Measurements from ENCODE around the gene RAB1A. TPM values are rescaled to one million over a fixed set of nuclear protein-coding genes. Genes with fewer than 3 reads are reported as not detected.

RAB1A gene
- total and polyA plus RNA-seq, 2 donors (not counting 1 experiment from before 2014, with no cell fraction given): 26.6 to 42.2 TPM

GRCh38 chr2:65107530-65107929, 22.4 kb downstream of the RAB1A start:
- ChIA-PET CTCF (no interaction called here), POLR2A (no interaction called here)
- ATAC-seq (ENCODE audit: low read depth): no peak
- H3K4me2 ChIP-seq (replicated peaks; ENCODE audit: low read depth, low read length, poor library complexity, severe bottlenecking): no peak overlapping the region
- H2AFZ ChIP-seq (ENCODE audit: insufficient read depth, low read depth, low read length, poor library complexity, severe bottlenecking): no peak overlapping the region
- no peaks in the 10 kb centered on the region for H3K27me3 ChIP-seq (replicated peaks in 1 of 4; ENCODE audit: control extremely low read depth in 1 of 4, control insufficient read depth in 3 of 4, insufficient read depth in 4 of 4, low read length in 3 of 4)
- H4K20me1 ChIP-seq (ENCODE audit: control insufficient read depth, insufficient read depth, low read length, poor library complexity, severe bottlenecking): peaks cover 95% of the 10 kb centered on the region
- no peak overlapping the region for H3K9ac ChIP-seq (ENCODE audit: low read length)
- no peak overlapping the region for H3K4me3 ChIP-seq (ENCODE audit: control extremely low read depth in 1 of 5, extremely low read depth in 1 of 5, insufficient read depth in 1 of 5, low read depth in 2 of 5, low read length in 4 of 5)
- no peak for DNase-seq
- Mint-ChIP-seq H3K27me3 (no peaks in the 10 kb centered on the region), H3K9me3 (ENCODE audit: insufficient read depth) (no peaks in the 10 kb centered on the region), H3K4me3 (no peak overlapping the region), H3K27ac (no peak overlapping the region), H3K4me1 (peaks cover 32% of the 10 kb centered on the region)
- TF ChIP-seq EZH2 (IDR thresholded peaks at IDR 0.05; ENCODE audit: borderline replicate concordance, insufficient read depth, low read depth, low read length, poor library complexity, severe bottlenecking): no peak
- no peak for TF ChIP-seq CTCF (IDR thresholded peaks at IDR 0.05)
- peaks cover 3 to 26% of the 10 kb centered on the region in 2 experiments for H3K36me3 ChIP-seq (replicated peaks in 1 of 2; ENCODE audit: control extremely low read depth in 1 of 2, control insufficient read depth in 1 of 2, extremely low read depth in 1 of 2, insufficient read depth in 2 of 2, low read length in 1 of 2)
- WGBS (ENCODE audit: insufficient coverage): no CpG with 5 or more reads among the region's 5 CpGs
- peaks cover 90% of the 10 kb centered on the region for H3K79me2 ChIP-seq (ENCODE audit: control insufficient read depth, insufficient read depth, low read length)
- H3K4me1 ChIP-seq (ENCODE audit: control insufficient read depth in 2 of 2, insufficient read depth in 2 of 2, low read length in 2 of 2): peaks cover 5% of the 10 kb centered on the region in 2 donors
- no peak overlapping the region for H3K27ac ChIP-seq (ENCODE audit: low read length in 2 of 2)
- no peaks in the 10 kb centered on the region for H3K9me3 ChIP-seq (ENCODE audit: control extremely low read depth in 1 of 3, control insufficient read depth in 2 of 3, insufficient read depth in 1 of 3, low read length in 2 of 3)
- intact Hi-C loops (cut with micrococcal nuclease): no loop called here

- no peaks in the 10 kb centered on the region for H3K4me1 ChIP-seq (ENCODE audit: control insufficient read depth in 2 of 2, insufficient read depth in 2 of 2, low read length in 2 of 2)
- Mint-ChIP-seq H3K4me1 (peaks cover 10% of the 10 kb centered on the region), H3K27me3 (no peaks in the 10 kb centered on the region), H3K4me3 (no peak overlapping the region), H3K9me3 (ENCODE audit: insufficient read depth) (no peaks in the 10 kb centered on the region), H3K27ac (no peak overlapping the region)
- no peaks in the 10 kb centered on the region for H3K27me3 ChIP-seq (replicated peaks in 1 of 4; ENCODE audit: control extremely low read depth in 1 of 4, control insufficient read depth in 3 of 4, insufficient read depth in 4 of 4, low read length in 3 of 4)
- POLR2A ChIA-PET: no interaction called here
- ATAC-seq (ENCODE audit: low read depth) (no peak), DNase-seq (no peak)
- H3K79me2 ChIP-seq (ENCODE audit: control insufficient read depth, insufficient read depth, low read length): peaks cover 81% of the 10 kb centered on the region
- H2AFZ ChIP-seq (ENCODE audit: insufficient read depth, low read depth, low read length, poor library complexity, severe bottlenecking): no peak overlapping the region
- no peak for TF ChIP-seq CTCF (IDR thresholded peaks at IDR 0.05)
- no peak for TF ChIP-seq EZH2 (IDR thresholded peaks at IDR 0.05; ENCODE audit: borderline replicate concordance, insufficient read depth, low read depth, low read length, poor library complexity, severe bottlenecking)
- no peak overlapping the region for H3K4me2 ChIP-seq (replicated peaks; ENCODE audit: low read depth, low read length, poor library complexity, severe bottlenecking)
- no peak overlapping the region for H3K9ac ChIP-seq (ENCODE audit: low read length)
- H4K20me1 ChIP-seq (ENCODE audit: control insufficient read depth, insufficient read depth, low read length, poor library complexity, severe bottlenecking): peaks cover 69% of the 10 kb centered on the region
- H3K4me3 ChIP-seq (ENCODE audit: control extremely low read depth in 1 of 5, extremely low read depth in 1 of 5, insufficient read depth in 1 of 5, low read depth in 2 of 5, low read length in 4 of 5): no peak overlapping the region
- no peak overlapping the region for H3K27ac ChIP-seq (ENCODE audit: low read length in 2 of 2)
- peaks cover 8 to 61% of the 10 kb centered on the region in 2 experiments for H3K36me3 ChIP-seq (replicated peaks in 1 of 2; ENCODE audit: control extremely low read depth in 1 of 2, control insufficient read depth in 1 of 2, extremely low read depth in 1 of 2, insufficient read depth in 2 of 2, low read length in 1 of 2)
- intact Hi-C loops (cut with micrococcal nuclease): no loop called here
- H3K9me3 ChIP-seq (ENCODE audit: control extremely low read depth in 1 of 3, control insufficient read depth in 2 of 3, insufficient read depth in 1 of 3, low read length in 2 of 3): no peaks in the 10 kb centered on the region
- CTCF ChIA-PET: interaction anchor here (0.6 to 1.5 kb wide), 4 partner anchors 26 to 470 kb away, joined by 3 to 4 read pairs (median 3); no protein-coding TSS in a partner anchor
- 100% methylated on average over 3 of the region's 6 CpGs for WGBS (ENCODE audit: insufficient coverage)
These were observed 26.7 kb downstream of the RAB1A start for GRCh38 chr2:65103013-65103715.
